ENCODE measurements around the gene DBNL. TPM values are rescaled to one million over a fixed set of nuclear protein-coding genes. Genes with fewer than 3 reads are reported as not detected.

DBNL gene
- total and polyA plus RNA-seq, 8 donors, result 22.1 to 53.7 (median 34.7) TPM

DNA sequence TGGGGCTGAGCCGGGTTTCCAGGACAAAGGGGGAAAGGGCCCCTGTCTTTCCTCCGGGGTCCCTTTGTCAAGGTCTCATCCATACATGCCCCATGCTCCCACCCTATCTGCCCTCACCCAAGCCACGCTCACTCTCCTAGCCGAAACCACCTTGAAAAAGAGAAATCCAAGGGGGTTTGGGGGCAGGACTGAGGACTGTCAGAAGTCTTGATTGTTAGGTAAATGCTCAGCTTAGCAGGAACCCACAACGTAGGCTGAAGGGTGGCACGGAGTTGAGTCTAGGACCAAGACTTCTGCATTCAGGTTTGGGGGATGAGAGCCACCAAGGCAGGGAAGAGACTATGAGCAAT lies 21.6 kb downstream of the DBNL start:
- no peak for ATAC-seq
- Histone ChIP-seq H3K9me3 (no peaks in the 10 kb centered on the region), H3K27ac (no peak overlapping the region), H3K36me3 (no peaks in the 10 kb centered on the region), H3K4me1 (peaks cover 0 to 13% (median 9%) of the 10 kb centered on the region in 3 donors), H3K27me3 (no peaks in the 10 kb centered on the region), H3K4me3 (no peak overlapping the region)
- TF ChIP-seq, protein P1, sequence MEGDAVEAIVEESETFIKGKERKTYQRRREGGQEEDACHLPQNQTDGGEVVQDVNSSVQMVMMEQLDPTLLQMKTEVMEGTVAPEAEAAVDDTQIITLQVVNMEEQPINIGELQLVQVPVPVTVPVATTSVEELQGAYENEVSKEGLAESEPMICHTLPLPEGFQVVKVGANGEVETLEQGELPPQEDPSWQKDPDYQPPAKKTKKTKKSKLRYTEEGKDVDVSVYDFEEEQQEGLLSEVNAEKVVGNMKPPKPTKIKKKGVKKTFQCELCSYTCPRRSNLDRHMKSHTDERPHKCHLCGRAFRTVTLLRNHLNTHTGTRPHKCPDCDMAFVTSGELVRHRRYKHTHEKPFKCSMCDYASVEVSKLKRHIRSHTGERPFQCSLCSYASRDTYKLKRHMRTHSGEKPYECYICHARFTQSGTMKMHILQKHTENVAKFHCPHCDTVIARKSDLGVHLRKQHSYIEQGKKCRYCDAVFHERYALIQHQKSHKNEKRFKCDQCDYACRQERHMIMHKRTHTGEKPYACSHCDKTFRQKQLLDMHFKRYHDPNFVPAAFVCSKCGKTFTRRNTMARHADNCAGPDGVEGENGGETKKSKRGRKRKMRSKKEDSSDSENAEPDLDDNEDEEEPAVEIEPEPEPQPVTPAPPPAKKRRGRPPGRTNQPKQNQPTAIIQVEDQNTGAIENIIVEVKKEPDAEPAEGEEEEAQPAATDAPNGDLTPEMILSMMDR (IDR thresholded peaks at IDR 0.05), result no peak
- intact Hi-C loops (cut with DNase I), result no loop called here
- 46 to 57% methylated on average over 5 to 6 of the region's 6 CpGs for WGBS, 2 donors
- FAIRE-seq, result no peak
- DNase-seq, result no peak

DNA sequence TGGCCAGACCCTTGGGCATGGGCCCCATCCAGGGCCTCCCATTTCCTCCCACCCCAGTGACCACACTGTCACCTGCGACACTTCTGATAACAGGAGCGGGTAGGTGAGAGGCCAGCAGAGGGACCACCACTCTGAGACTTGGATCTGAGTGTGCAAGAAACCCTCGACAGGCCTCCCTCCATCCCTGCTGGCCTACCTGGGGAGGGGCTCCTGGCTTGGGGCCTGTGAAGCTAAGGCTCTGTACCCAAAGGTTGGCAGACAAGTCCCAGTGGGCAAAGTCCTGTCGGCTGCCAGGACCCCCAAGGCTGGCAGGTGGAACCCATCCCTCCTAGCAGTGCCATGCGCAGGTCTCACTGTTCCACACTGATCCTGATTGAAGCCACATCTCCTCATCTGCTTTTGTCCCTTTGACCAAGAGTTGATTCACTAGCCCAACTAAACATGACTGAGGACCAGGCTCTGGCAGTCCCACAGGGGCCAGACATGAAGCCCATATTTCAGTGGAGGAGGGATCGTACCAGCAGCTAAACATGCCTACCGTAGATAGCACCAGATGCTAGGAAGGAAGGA lies 22.1 kb downstream of the DBNL start:
- Histone ChIP-seq H3K4me3 (no peak overlapping the region), H3K9me3 (no peaks in the 10 kb centered on the region), H3K27ac (no peak overlapping the region), H3K36me3 (no peaks in the 10 kb centered on the region), H3K27me3 (no peaks in the 10 kb centered on the region), H3K4me1 (peaks cover 0 to 13% (median 9%) of the 10 kb centered on the region in 3 donors)
- intact Hi-C loops (cut with DNase I), result no loop called here
- ATAC-seq, result no peak
- peak in 2 of 6 donors; percentile 47 to 62 for DNase-seq
- FAIRE-seq, result no peak
- TF ChIP-seq, protein P1 (IDR thresholded peaks at IDR 0.05), result no peak
- 70 to 76% methylated on average over 7 of the region's 7 CpGs for WGBS, 2 donors

- no peak for ATAC-seq
- Histone ChIP-seq H3K27me3 (no peaks in the 10 kb centered on the region), H3K9me3 (no peaks in the 10 kb centered on the region), H3K36me3 (no peaks in the 10 kb centered on the region), H3K4me3 (no peak overlapping the region), H3K4me1 (peaks cover 0 to 13% (median 9%) of the 10 kb centered on the region in 3 donors), H3K27ac (no peak overlapping the region)
- DNase-seq, result peak in 2 of 6 donors; percentile 38 to 45
- FAIRE-seq, result no peak
- intact Hi-C loops (cut with DNase I), result no loop called here
- TF ChIP-seq, protein P1 (IDR thresholded peaks at IDR 0.05), result no peak
- WGBS, 2 donors, result 81 to 87% methylated on average over 11 of the region's 11 CpGs
Measured at GRCh38 chr7:44067064-44067951, 22.8 kb downstream of the DBNL start.

DNA sequence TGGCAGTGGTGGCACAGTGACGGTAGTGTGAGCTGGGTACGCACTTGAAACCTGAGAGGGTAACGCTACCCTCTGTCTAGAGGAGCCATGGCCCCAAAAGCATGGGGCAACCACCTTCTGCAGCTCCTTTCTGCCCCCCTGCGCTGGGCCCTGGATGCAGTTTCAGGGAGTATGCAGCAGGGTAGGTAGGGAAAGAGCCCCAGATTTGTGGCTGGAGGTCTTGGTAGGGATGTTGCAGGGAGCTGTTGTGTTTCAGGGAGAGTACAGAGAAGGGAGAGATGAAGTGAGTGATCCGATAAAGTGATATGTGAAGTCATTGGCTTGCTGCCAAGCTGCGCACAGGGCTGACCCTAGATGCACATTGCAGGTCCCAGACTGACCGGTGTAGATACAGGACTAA lies 23.6 kb downstream of the DBNL start:
- H3K4me1 ChIP-seq, result peaks cover 0 to 13% (median 9%) of the 10 kb centered on the region in 3 donors
- H3K27ac ChIP-seq, result no peak overlapping the region
- peaks cover 0 to 6% (median 1%) of the 10 kb centered on the region in 3 donors for H3K36me3 ChIP-seq
- DNase-seq (peak in 2 of 6 donors; percentile 46 to 52), ATAC-seq (no peak), FAIRE-seq (no peak)
- no peaks in the 10 kb centered on the region for H3K9me3 ChIP-seq
- intact Hi-C loops (cut with DNase I), result no loop called here
- 57 to 61% methylated on average over 7 of the region's 7 CpGs for WGBS, 2 donors
- H3K27me3 ChIP-seq, result no peaks in the 10 kb centered on the region
- TF ChIP-seq, protein P1 (IDR thresholded peaks at IDR 0.05), result no peak
- no peak overlapping the region for H3K4me3 ChIP-seq

All from pancreas (tissue), 10 donors.